HepG2 (cell line): Measurements from ENCODE around the gene FAM53B. TPM values are rescaled to one million over a fixed set of nuclear protein-coding genes. Genes with fewer than 3 reads are reported as not detected.

Source experiments
- BCL6 ChIP-seq: IDR thresholded peaks from 2 replicates; pipeline ENCODE4 v1.6.1; 2016; ENCODE audit warnings: missing genetic modification reagents, missing compliant biosample characterization
- CREB1 ChIP-seq, 2 experiments: fragments of 450-650 bp in 1 of 2; IDR thresholded peaks; 2 replicates each; pipeline ENCODE4 v1.6.1; 2016 to 2017; ENCODE audit warnings: control low read depth in 1 of 2, mild to moderate bottlenecking in 1 of 2, missing compliant biosample characterization in 1 of 2, missing genetic modification characterization in 1 of 2
- ETV6 ChIP-seq: sonication (generic); formaldehyde crosslinking; conservative IDR thresholded peaks from 2 replicates; pipeline ENCODE4 v1.4.0; 2020; ENCODE audit warnings: missing genetic modification reagents
- FOXK2 ChIP-seq: fragments of 450-650 bp; IDR thresholded peaks from 2 replicates; pipeline ENCODE4 v1.6.1; 2016
- KDM4B ChIP-seq: sonication (generic); formaldehyde crosslinking; IDR thresholded peaks from 2 replicates; pipeline ENCODE4 v1.4.0; 2020; ENCODE audit warnings: missing genetic modification reagents
- KLF11 ChIP-seq: IDR thresholded peaks from 2 replicates; pipeline ENCODE4 v1.6.1; 2016; ENCODE audit warnings: missing compliant biosample characterization
- KLF12 ChIP-seq: sonication (generic); formaldehyde crosslinking; IDR thresholded peaks from 2 replicates; pipeline ENCODE4 v1.4.0; 2020; ENCODE audit warnings: missing genetic modification reagents, borderline replicate concordance
- POLR2A ChIP-seq, 2 experiments: IDR thresholded peaks; 2 replicates each; pipeline ENCODE4 v1.6.1; 2011; ENCODE audit warnings: low read depth in 2 of 2, low read length in 2 of 2, mild to moderate bottlenecking in 1 of 2, moderate library complexity in 1 of 2; ENCODE audit not compliant: insufficient read depth in 1 of 2
- PPARG ChIP-seq: conservative IDR thresholded peaks from 2 replicates; pipeline ENCODE4 v1.6.1; 2016; ENCODE audit warnings: missing biosample characterization, missing genetic modification reagents
- RAD21 ChIP-seq: fragments of 450-650 bp; formaldehyde crosslinking; IDR thresholded peaks from 2 replicates; pipeline ENCODE4 v1.5.0; 2020; ENCODE audit warnings: mild to moderate bottlenecking
- RARG ChIP-seq: sonication (generic); formaldehyde crosslinking; IDR thresholded peaks from 2 replicates; pipeline ENCODE4 v1.4.0; 2020; ENCODE audit warnings: low read depth, mild to moderate bottlenecking, missing genetic modification reagents
- SAP130 ChIP-seq: IDR thresholded peaks from 2 replicates; pipeline ENCODE4 v1.6.1; 2016; ENCODE audit warnings: low read depth
- SKI ChIP-seq: fragments of 450-650 bp; IDR thresholded peaks from one replicate; pipeline ENCODE4 v1.6.1; 2018; ENCODE audit warnings: mild to moderate bottlenecking; ENCODE audit not compliant: partially characterized antibody
- SRF ChIP-seq: IDR thresholded peaks from 2 replicates; pipeline ENCODE4 v1.6.1; 2011; ENCODE audit warnings: mild to moderate bottlenecking, low read depth, low read length, moderate library complexity
- TOPORS ChIP-seq: sonication (generic); formaldehyde crosslinking; IDR thresholded peaks from 2 replicates; pipeline ENCODE4 v1.8.0; 2023; ENCODE audit warnings: mild to moderate bottlenecking, missing genetic modification reagents
- ZNF121 ChIP-seq: sonication (generic); formaldehyde crosslinking; IDR thresholded peaks from 2 replicates; pipeline ENCODE4 v1.5.0; 2020; ENCODE audit warnings: mild to moderate bottlenecking, missing genetic modification reagents
- ZNF138 ChIP-seq: sonication (generic); formaldehyde crosslinking; IDR thresholded peaks from 2 replicates; pipeline ENCODE4 v1.5.0; 2020; ENCODE audit warnings: mild to moderate bottlenecking, low read depth, missing genetic modification reagents
- ZNF264 ChIP-seq: sonication (generic); formaldehyde crosslinking; IDR thresholded peaks from 2 replicates; pipeline ENCODE4 v1.4.0; 2020; ENCODE audit warnings: missing genetic modification reagents
- ZNF446 ChIP-seq: sonication (generic); formaldehyde crosslinking; IDR thresholded peaks from 2 replicates; pipeline ENCODE4 v1.5.0; 2020; ENCODE audit warnings: mild to moderate bottlenecking, missing genetic modification reagents
- ZNF547 ChIP-seq: sonication (generic); formaldehyde crosslinking; IDR thresholded peaks from 2 replicates; pipeline ENCODE4 v1.5.1; 2020; ENCODE audit warnings: mild to moderate bottlenecking, missing genetic modification reagents
- ZNF562 ChIP-seq: sonication (generic); formaldehyde crosslinking; IDR thresholded peaks from 2 replicates; pipeline ENCODE4 v1.8.0; 2022; ENCODE audit warnings: missing genetic modification reagents, borderline replicate concordance
- polyA plus RNA-seq, 8 experiments: library from polyadenylated mRNA; depleted of rRNA in 3 of 8; stranded (reverse) in 7 of 8; unstranded in 1 of 8; fragments of >200 nt; fragmentation: Illumina TruSeq in 4 of 8; extraction: Trizol in 4 of 8; gene quantifications; 2 replicates each; pipeline versions ENCODE4 v1.2.1 to v1.2.3, GENCODE V29; 2011 to 2016; ENCODE audit warnings: low read depth in 4 of 8, missing spikeins in 1 of 8, mixed read lengths in 1 of 8; ENCODE audit not compliant: insufficient read depth in 1 of 8
- total RNA-seq, 5 experiments: library from RNA; depleted of rRNA; stranded (reverse); fragments of >200 nt; fragmentation: Illumina TruSeq; extraction: Trizol; gene quantifications; 2 replicates each; pipeline ENCODE4 v1.2.3, GENCODE V29; 2016; ENCODE audit warnings: low read depth in 1 of 5
- TF ChIP-seq, protein P1 (sequence below): sonication (generic); formaldehyde crosslinking; IDR thresholded peaks from 2 replicates; pipeline ENCODE4 v1.5.0; 2020; ENCODE audit warnings: mild to moderate bottlenecking, missing genetic modification reagents
- TF ChIP-seq, protein P2 (sequence below): sonication (generic); formaldehyde crosslinking; IDR thresholded peaks from 2 replicates; pipeline ENCODE4 v1.5.1; 2020; ENCODE audit warnings: missing genetic modification reagents, mild to moderate bottlenecking, borderline replicate concordance
- TF ChIP-seq, protein P3 (sequence below): sonication (generic); formaldehyde crosslinking; IDR thresholded peaks from 2 replicates; pipeline ENCODE4 v1.4.0; 2020; ENCODE audit warnings: missing genetic modification reagents
- TF ChIP-seq, protein P4 (sequence below): sonication (generic); formaldehyde crosslinking; IDR thresholded peaks from 2 replicates; pipeline ENCODE4 v1.4.0; 2020; ENCODE audit warnings: missing genetic modification reagents

The FAM53B gene
- total and polyA plus RNA-seq, 2 of the 13 experiments (the other 11 are each of a cell fraction or from before 2014, with no cell fraction given): 6.4 to 19.3 TPM

DNA sequence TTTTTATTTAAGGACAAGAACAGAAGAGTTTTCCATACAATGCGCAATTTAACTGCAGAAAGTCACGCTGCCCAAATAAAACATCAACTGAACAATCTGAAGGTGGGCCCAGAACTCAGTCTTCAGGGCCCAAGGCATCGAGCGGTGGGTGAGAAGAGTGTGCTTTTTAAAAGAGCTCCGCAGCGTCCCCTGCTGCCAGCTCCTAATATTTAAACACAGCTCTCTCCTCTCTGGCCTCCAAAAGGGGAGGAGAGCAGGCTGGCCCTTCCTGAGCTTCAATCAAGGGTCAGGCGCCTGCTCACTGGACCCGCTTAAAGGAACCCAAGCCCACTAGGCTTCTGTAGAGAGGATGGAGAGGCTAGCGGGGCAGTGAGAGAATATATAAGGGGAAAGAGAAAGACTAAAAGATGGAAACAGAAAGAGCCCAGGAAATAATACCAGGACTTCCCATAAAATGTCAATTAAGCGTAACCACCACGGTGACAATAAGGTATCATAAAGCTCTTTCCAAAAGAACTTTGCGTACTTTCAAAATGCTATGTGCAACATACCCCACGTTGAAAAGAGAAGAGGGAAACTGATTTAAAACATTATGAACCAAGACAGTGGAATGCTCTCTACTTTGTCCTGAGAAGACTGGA is 2.8 kb downstream of the FAM53B start (continued):
- TF ChIP-seq PPARG (peak; percentile 35; the same call in 1 of the 2 replicates), BCL6 (CRISPR knock-in tag) (0 out of 2 replicates have a peak, but pooled peaks have one; percentile 20), ETV6 (no peak), CREB1 (IDR thresholded peaks at IDR 0.05) (no peak), CREB1 (CRISPR knock-in tag; IDR thresholded peaks at IDR 0.05) (no peak; the same call in 1 of the 2 replicates), ZNF446 (CRISPR knock-in tag) (no peak), KDM4B (no peak), RAD21 (peak; percentile 79), KLF12 (CRISPR knock-in tag) (no peak), ZNF547 (CRISPR knock-in tag) (no peak), ZNF264 (CRISPR knock-in tag) (no peak), ZNF562 (CRISPR knock-in tag) (no peak), KLF11 (CRISPR knock-in tag) (no peak), SRF (no peak), ZNF138 (CRISPR knock-in tag) (no peak), SAP130 (peak; percentile 47; the same call in 1 of the 2 replicates), POLR2A (IDR thresholded peaks at IDR 0.05; ENCODE audit: insufficient read depth in 1 of 2, low read depth in 2 of 2, low read length in 2 of 2) (no peak), SKI (no peak), TOPORS (CRISPR knock-in tag) (no peak), RARG (CRISPR knock-in tag) (no peak), FOXK2 (no peak), ZNF121 (CRISPR knock-in tag) (no peak)
- TF ChIP-seq, protein P1, sequence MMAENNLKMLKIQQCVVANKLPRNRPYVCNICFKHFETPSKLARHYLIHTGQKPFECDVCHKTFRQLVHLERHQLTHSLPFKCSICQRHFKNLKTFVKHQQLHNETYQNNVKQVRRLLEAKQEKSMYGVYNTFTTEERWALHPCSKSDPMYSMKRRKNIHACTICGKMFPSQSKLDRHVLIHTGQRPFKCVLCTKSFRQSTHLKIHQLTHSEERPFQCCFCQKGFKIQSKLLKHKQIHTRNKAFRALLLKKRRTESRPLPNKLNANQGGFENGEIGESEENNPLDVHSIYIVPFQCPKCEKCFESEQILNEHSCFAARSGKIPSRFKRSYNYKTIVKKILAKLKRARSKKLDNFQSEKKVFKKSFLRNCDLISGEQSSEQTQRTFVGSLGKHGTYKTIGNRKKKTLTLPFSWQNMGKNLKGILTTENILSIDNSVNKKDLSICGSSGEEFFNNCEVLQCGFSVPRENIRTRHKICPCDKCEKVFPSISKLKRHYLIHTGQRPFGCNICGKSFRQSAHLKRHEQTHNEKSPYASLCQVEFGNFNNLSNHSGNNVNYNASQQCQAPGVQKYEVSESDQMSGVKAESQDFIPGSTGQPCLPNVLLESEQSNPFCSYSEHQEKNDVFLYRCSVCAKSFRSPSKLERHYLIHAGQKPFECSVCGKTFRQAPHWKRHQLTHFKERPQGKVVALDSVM (CRISPR knock-in tag): peak; percentile 79
- TF ChIP-seq, protein P2, sequence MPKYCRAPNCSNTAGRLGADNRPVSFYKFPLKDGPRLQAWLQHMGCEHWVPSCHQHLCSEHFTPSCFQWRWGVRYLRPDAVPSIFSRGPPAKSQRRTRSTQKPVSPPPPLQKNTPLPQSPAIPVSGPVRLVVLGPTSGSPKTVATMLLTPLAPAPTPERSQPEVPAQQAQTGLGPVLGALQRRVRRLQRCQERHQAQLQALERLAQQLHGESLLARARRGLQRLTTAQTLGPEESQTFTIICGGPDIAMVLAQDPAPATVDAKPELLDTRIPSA (CRISPR knock-in tag): no peak
- TF ChIP-seq, protein P3, sequence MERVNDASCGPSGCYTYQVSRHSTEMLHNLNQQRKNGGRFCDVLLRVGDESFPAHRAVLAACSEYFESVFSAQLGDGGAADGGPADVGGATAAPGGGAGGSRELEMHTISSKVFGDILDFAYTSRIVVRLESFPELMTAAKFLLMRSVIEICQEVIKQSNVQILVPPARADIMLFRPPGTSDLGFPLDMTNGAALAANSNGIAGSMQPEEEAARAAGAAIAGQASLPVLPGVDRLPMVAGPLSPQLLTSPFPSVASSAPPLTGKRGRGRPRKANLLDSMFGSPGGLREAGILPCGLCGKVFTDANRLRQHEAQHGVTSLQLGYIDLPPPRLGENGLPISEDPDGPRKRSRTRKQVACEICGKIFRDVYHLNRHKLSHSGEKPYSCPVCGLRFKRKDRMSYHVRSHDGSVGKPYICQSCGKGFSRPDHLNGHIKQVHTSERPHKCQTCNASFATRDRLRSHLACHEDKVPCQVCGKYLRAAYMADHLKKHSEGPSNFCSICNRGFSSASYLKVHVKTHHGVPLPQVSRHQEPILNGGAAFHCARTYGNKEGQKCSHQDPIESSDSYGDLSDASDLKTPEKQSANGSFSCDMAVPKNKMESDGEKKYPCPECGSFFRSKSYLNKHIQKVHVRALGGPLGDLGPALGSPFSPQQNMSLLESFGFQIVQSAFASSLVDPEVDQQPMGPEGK (CRISPR knock-in tag): 0 out of 2 replicates have a peak, but pooled peaks have one; percentile 12
- TF ChIP-seq, protein P4, sequence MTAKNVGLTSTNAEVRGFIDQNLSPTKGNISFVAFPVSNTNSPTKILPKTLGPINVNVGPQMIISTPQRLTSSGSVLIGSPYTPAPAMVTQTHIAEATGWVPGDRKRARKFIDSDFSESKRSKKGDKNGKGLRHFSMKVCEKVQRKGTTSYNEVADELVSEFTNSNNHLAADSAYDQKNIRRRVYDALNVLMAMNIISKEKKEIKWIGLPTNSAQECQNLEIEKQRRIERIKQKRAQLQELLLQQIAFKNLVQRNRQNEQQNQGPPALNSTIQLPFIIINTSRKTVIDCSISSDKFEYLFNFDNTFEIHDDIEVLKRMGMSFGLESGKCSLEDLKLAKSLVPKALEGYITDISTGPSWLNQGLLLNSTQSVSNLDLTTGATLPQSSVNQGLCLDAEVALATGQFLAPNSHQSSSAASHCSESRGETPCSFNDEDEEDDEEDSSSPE: peak; percentile 12; the same call in 1 of the 2 replicates
